Gastrocnemius medialis (tissue), 4 donors: Measurements from ENCODE around the gene CCDC85C.

Experiments used
- POLR2A ChIP-seq, 2 donors: fragments of 450-650 bp; IDR thresholded peaks; one replicate each; pipeline ENCODE4 v1.6.1; 2017; ENCODE audit warnings: antibody characterized with exemption in 2 of 2, mild to moderate bottlenecking in 2 of 2, moderate library complexity in 2 of 2
- TF ChIP-seq, protein P1 (sequence below), 5 experiments: fragments of 450-650 bp in 3 of 5; fragments of 200-600 bp in 2 of 5; sonication (generic) in 2 of 5; IDR thresholded peaks in 4 of 5; conservative IDR thresholded peaks in 1 of 5; 1 replicate in 4 of 5; 2 replicates in 1 of 5; pipeline ENCODE4 v1.5.1; 2016 to 2019; ENCODE audit warnings: antibody characterized with exemption in 5 of 5, mild to moderate bottlenecking in 3 of 5, moderate library complexity in 3 of 5

DNA sequence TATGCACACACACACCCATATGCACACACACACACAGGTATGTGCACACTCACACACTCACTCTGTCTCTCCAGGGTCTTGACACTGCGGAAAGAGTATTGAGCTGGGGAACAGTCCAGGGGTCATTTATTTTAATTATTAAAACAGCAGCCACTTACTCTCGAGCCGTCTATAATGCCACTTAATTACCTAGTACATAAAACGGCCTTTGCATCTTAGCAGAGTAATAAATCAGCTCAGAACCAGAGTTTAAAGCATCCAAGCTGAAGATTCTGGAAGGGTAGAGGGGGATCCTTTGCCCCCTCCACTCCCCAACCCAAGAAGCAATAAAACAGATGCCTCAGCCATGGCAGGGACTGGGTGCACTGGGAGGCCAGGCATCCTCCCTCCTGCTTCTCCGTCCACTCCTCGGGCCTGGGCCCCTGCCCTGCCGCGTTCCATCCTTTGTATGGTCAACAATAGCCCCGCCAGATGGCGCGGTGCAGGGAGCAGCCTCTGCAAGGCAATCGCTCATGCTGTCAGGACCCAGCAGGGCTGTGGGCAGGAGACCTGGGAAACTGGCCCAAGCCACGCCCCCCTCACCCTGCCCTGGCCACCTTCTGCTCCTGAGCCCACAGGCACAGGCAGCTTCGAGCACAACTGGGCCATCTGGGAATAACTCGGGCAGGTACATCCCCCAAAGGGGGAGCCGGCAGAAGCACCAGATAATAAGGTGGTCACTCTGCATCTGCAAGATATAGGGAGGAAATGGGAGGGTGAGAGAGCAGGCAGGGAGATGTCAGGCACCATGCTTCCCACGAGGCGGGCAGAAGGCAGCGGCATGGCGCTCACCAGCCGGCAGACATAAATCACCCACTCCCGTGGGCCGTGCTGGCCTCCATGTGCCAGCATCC lies 40.9 kb downstream of the CCDC85C start:
- TF ChIP-seq, protein P1, sequence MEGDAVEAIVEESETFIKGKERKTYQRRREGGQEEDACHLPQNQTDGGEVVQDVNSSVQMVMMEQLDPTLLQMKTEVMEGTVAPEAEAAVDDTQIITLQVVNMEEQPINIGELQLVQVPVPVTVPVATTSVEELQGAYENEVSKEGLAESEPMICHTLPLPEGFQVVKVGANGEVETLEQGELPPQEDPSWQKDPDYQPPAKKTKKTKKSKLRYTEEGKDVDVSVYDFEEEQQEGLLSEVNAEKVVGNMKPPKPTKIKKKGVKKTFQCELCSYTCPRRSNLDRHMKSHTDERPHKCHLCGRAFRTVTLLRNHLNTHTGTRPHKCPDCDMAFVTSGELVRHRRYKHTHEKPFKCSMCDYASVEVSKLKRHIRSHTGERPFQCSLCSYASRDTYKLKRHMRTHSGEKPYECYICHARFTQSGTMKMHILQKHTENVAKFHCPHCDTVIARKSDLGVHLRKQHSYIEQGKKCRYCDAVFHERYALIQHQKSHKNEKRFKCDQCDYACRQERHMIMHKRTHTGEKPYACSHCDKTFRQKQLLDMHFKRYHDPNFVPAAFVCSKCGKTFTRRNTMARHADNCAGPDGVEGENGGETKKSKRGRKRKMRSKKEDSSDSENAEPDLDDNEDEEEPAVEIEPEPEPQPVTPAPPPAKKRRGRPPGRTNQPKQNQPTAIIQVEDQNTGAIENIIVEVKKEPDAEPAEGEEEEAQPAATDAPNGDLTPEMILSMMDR (IDR thresholded peaks at IDR 0.05 in 4 of 5, conservative IDR thresholded peaks at IDR 0.05 in 1 of 5): peak in 3 of 5 experiments; percentile 46 to 57 (median 48)
- no peak for TF ChIP-seq POLR2A (IDR thresholded peaks at IDR 0.05)
